GM12878 (cell line): ENCODE data around the gene MMP12.

Source experiments
- EP300 ChIP-seq, 2 experiments: fragments of 150-350 bp in 1 of 2; IDR thresholded peaks; 2 replicates each; pipeline ENCODE4 v1.6.1; 2011 to 2012; ENCODE audit warnings: low read depth in 2 of 2, low read length in 2 of 2, borderline replicate concordance in 1 of 2, improper control_type of control experiment in 1 of 2, inconsistent platforms in 1 of 2; ENCODE audit not compliant: control insufficient read depth in 1 of 2
- LARP7 ChIP-seq: fragments of 450-650 bp; IDR thresholded peaks from 2 replicates; pipeline ENCODE4 v1.6.1; 2017; ENCODE audit warnings: mild to moderate bottlenecking
- NBN ChIP-seq: fragments of 450-650 bp; IDR thresholded peaks from 2 replicates; pipeline ENCODE4 v1.6.1; 2016
- RCOR1 ChIP-seq: conservative IDR thresholded peaks from 2 replicates; pipeline ENCODE4 v1.6.1; 2012; ENCODE audit warnings: low read depth, low read length, improper control_type of control experiment

DNA sequence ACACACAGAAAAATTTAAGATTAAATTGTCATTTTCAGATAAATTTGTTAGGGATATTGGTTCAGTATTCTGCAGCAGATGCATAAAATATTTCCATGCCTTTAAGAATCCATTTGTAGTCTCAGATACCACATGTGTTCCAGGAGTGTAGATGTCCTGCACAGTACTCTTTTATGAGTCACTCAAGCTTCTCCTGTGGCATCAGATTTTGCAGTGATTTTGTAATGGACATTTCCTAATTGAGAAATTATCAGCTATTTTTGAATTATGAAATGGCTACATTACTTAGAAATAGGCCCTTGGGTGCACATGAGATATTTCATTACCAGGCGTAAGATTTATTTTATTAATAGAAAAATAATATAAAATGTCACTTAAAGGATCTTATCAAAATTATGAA is 50.2 kb downstream of the MMP12 start:
- TF ChIP-seq LARP7, result no peak
- TF ChIP-seq NBN, result no peak
- TF ChIP-seq EP300 (IDR thresholded peaks at IDR 0.05; ENCODE audit: borderline replicate concordance in 1 of 2, control insufficient read depth in 1 of 2, low read depth in 2 of 2, low read length in 2 of 2), result no peak
- TF ChIP-seq RCOR1, result no peak
